SK-N-MC (cell line): ENCODE results near the gene MXRA8.

Source experiments
- EZH2 ChIP-seq: fragments of 200-600 bp; sonication (generic); IDR thresholded peaks from one replicate; pipeline ENCODE4 v1.6.1; 2017; ENCODE audit warnings: antibody characterized with exemption
- FOXP2 ChIP-seq: optimal IDR thresholded peaks from 2 replicates; pipeline ENCODE3; 2011; ENCODE audit warnings: mild to moderate bottlenecking, moderate library complexity; ENCODE audit not compliant: insufficient read depth; ENCODE audit errors: extremely low read length, control extremely low read depth
- POLR2AphosphoS5 ChIP-seq: IDR thresholded peaks from 2 replicates; pipeline ENCODE4 v1.6.1; 2012; ENCODE audit warnings: mild to moderate bottlenecking, low read depth, low read length, borderline replicate concordance

GRCh38 chr1:1336931-1337792, 21.2 kb downstream of the MXRA8 start:
- no peak for TF ChIP-seq EZH2
- no peak for TF ChIP-seq POLR2AphosphoS5
- no peak for TF ChIP-seq FOXP2
